DND-41 (cell line): ENCODE data around the gene SPECC1.

Experiments
- ATAC-seq: fragments of 200-7000 bp; cut with Tn5 transposase; 3 replicates; pipeline ENCODE4 v1.9.1; 2021; ENCODE audit warnings: low read depth; ENCODE audit not compliant: insufficient read depth
- DNase-seq: peaks from one replicate; pipeline ENCODE4 v3.0.0-alpha.2; 2020
- H2AFZ ChIP-seq: 2 replicates; pipeline ENCODE4 v1.6.0; 2012; ENCODE audit warnings: low read depth, low read length
- H3K27ac ChIP-seq: 2 replicates; pipeline ENCODE4 v1.5.1; 2012; ENCODE audit warnings: low read length, inconsistent platforms
- H3K27me3 ChIP-seq: fragments of 200-600 bp; sonication (generic); 2 replicates; pipeline ENCODE4 v1.6.0; 2012; ENCODE audit warnings: low read length, mild to moderate bottlenecking, inconsistent platforms; ENCODE audit not compliant: insufficient read depth, poor library complexity
- H3K36me3 ChIP-seq: 2 replicates; pipeline ENCODE4 v1.5.1; 2012; ENCODE audit warnings: low read length, inconsistent platforms; ENCODE audit not compliant: insufficient read depth
- H3K4me1 ChIP-seq: 2 replicates; pipeline ENCODE4 v1.5.1; 2012; ENCODE audit warnings: mild to moderate bottlenecking, low read length; ENCODE audit not compliant: insufficient read depth
- H3K4me2 ChIP-seq: 2 replicates; pipeline ENCODE4 v1.6.0; 2012; ENCODE audit warnings: mild to moderate bottlenecking, moderate library complexity, low read length, inconsistent platforms; ENCODE audit not compliant: insufficient read depth
- H3K4me3 ChIP-seq, 2 experiments: fragments of 200-600 bp in 1 of 2; shearing (Covaris generic) in 1 of 2; 2 replicates each; pipeline ENCODE4 v1.5.1; 2012 to 2016; ENCODE audit warnings: inconsistent platforms in 2 of 2, low read length in 2 of 2, mild to moderate bottlenecking in 2 of 2, low read depth in 1 of 2, moderate library complexity in 1 of 2
- H3K79me2 ChIP-seq: 2 replicates; pipeline ENCODE4 v1.6.0; 2012; ENCODE audit warnings: low read length, inconsistent platforms; ENCODE audit not compliant: insufficient read depth
- H3K9ac ChIP-seq: 2 replicates; pipeline ENCODE4 v1.6.0; 2012; ENCODE audit warnings: low read depth, mild to moderate bottlenecking, inconsistent platforms, low read length, moderate library complexity
- H3K9me3 ChIP-seq: 2 replicates; pipeline ENCODE4 v1.5.1; 2012; ENCODE audit warnings: low read length, moderate library complexity, mild to moderate bottlenecking, inconsistent platforms; ENCODE audit not compliant: insufficient read depth, severe bottlenecking
- H4K20me1 ChIP-seq: 2 replicates; pipeline ENCODE4 v1.6.0; 2012; ENCODE audit warnings: low read length; ENCODE audit not compliant: insufficient read depth
- CTCF ChIP-seq: IDR thresholded peaks from 2 replicates; pipeline ENCODE4 v1.5.1; 2012; ENCODE audit warnings: borderline replicate concordance, low read length, moderate library complexity, mild to moderate bottlenecking; ENCODE audit not compliant: poor library complexity, severe bottlenecking; ENCODE audit errors: extremely low read depth
- EZH2 ChIP-seq: IDR thresholded peaks from 3 replicates; pipeline ENCODE4 v1.6.1; 2012; ENCODE audit warnings: borderline replicate concordance, low read depth, mild to moderate bottlenecking, moderate library complexity, low read length, inconsistent platforms; ENCODE audit not compliant: severe bottlenecking

SPECC1 gene

GRCh38 chr17:20242271-20242670 lies 233.1 kb downstream of the SPECC1 start:
- H3K4me1 ChIP-seq, result no peaks in the 10 kb centered on the region
- H3K36me3 ChIP-seq, result no peaks in the 10 kb centered on the region
- H3K79me2 ChIP-seq, result no peaks in the 10 kb centered on the region
- H3K9me3 ChIP-seq, result no peaks in the 10 kb centered on the region
- DNase-seq (no peak), ATAC-seq (no peak)
- TF ChIP-seq CTCF (no peak), EZH2 (no peak)
- peaks cover 3% of the 10 kb centered on the region for H3K27me3 ChIP-seq
- H3K27ac ChIP-seq, result no peak overlapping the region
- no peak overlapping the region for H3K4me3 ChIP-seq
- no peak overlapping the region for H3K9ac ChIP-seq
- H2AFZ ChIP-seq, result no peak overlapping the region
- H3K4me2 ChIP-seq, result no peak overlapping the region
- H4K20me1 ChIP-seq, result no peaks in the 10 kb centered on the region

GRCh38 chr17:20243524-20243923 lies 234.4 kb downstream of the SPECC1 start:
- Histone ChIP-seq H3K27ac (no peak overlapping the region), H3K9me3 (no peaks in the 10 kb centered on the region), H3K4me1 (no peaks in the 10 kb centered on the region), H3K9ac (no peak overlapping the region), H3K79me2 (no peaks in the 10 kb centered on the region), H4K20me1 (no peaks in the 10 kb centered on the region), H3K27me3 (peaks cover 3% of the 10 kb centered on the region), H2AFZ (no peak overlapping the region), H3K36me3 (no peaks in the 10 kb centered on the region), H3K4me3 (no peak overlapping the region), H3K4me2 (no peak overlapping the region)
- DNase-seq (no peak), ATAC-seq (no peak)
- TF ChIP-seq EZH2 (no peak), CTCF (no peak)

- Histone ChIP-seq H3K4me3 (no peak overlapping the region), H3K79me2 (no peaks in the 10 kb centered on the region), H3K27ac (no peak overlapping the region), H3K9ac (no peak overlapping the region), H4K20me1 (no peaks in the 10 kb centered on the region), H3K4me2 (no peak overlapping the region), H2AFZ (no peak overlapping the region), H3K36me3 (no peaks in the 10 kb centered on the region), H3K9me3 (no peaks in the 10 kb centered on the region), H3K4me1 (no peaks in the 10 kb centered on the region), H3K27me3 (peaks cover 3% of the 10 kb centered on the region)
- no peak for TF ChIP-seq EZH2
- TF ChIP-seq CTCF, result no peak
- no peak for ATAC-seq
- no peak for DNase-seq
These were observed 235.5 kb downstream of the SPECC1 start for GRCh38 chr17:20244671-20245070.

GRCh38 chr17:20246692-20247091 lies 237.5 kb downstream of the SPECC1 start:
- TF ChIP-seq EZH2 (no peak), CTCF (no peak)
- no peak overlapping the region for H3K9ac ChIP-seq
- peaks cover 3% of the 10 kb centered on the region for H3K27me3 ChIP-seq
- no peaks in the 10 kb centered on the region for H3K9me3 ChIP-seq
- H2AFZ ChIP-seq, result no peak overlapping the region
- H3K4me2 ChIP-seq, result no peak overlapping the region
- H3K36me3 ChIP-seq, result no peaks in the 10 kb centered on the region
- H4K20me1 ChIP-seq, result no peaks in the 10 kb centered on the region
- H3K79me2 ChIP-seq, result no peaks in the 10 kb centered on the region
- no peaks in the 10 kb centered on the region for H3K4me1 ChIP-seq
- no peak overlapping the region for H3K27ac ChIP-seq
- no peak overlapping the region for H3K4me3 ChIP-seq
- no peak for ATAC-seq
- DNase-seq, result no peak
